IMR-90 (cell line): ENCODE data around the gene CWH43. TPM values are rescaled to one million over a fixed set of nuclear protein-coding genes. Genes with fewer than 3 reads are reported as not detected.
"Not testable (repeated sequence)": the region's sequence is repeated elsewhere in the genome, so short reads cannot be mapped to it uniquely, and the experiment has no call there.

Source experiments
- ATAC-seq: fragments of 200-7000 bp; cut with Tn5 transposase; 2 replicates; pipeline ENCODE4 v1.9.1; 2020; ENCODE audit warnings: low read depth, mild to moderate bottlenecking, moderate library complexity
- BruUV-seq: library from RNA; stranded (reverse); fragments of 400-500 nt; replicated peaks from 2 replicates; lab custom pipeline; 2021; lab: Mats Ljungman, UMichigan
- CTCF ChIA-PET: fragments of 300-600 bp; formaldehyde crosslinking; extraction: SDS; loops from one replicate; lab custom pipeline; 2021; ENCODE audit warnings: antibody characterized with exemption; lab: Yijun Ruan, JAX
- POLR2A ChIA-PET: fragments of 300-600 bp; sonication (Branson Sonifier 250); formaldehyde crosslinking; loops from one replicate; lab custom pipeline; 2022; ENCODE audit warnings: antibody characterized with exemption; ENCODE audit not compliant: unreplicated experiment; lab: Charles Lee
- DNase-seq: peaks from one replicate; pipeline ENCODE4 v3.0.0; 2013
- H2AFZ ChIP-seq: replicated peaks from 2 replicates; pipeline ENCODE3; 2013; ENCODE audit warnings: low read length, mild to moderate bottlenecking; ENCODE audit not compliant: poor library complexity
- H2AK5ac ChIP-seq: 2 replicates; pipeline ENCODE4 v1.6.1; 2013; ENCODE audit warnings: low read depth, low read length, inconsistent platforms
- H2AK9ac ChIP-seq: replicated peaks from 2 replicates; pipeline ENCODE3; 2013; ENCODE audit warnings: mild to moderate bottlenecking, low read depth, low read length, moderate library complexity; ENCODE audit not compliant: poor library complexity
- H2BK120ac ChIP-seq: 2 replicates; pipeline ENCODE4 v1.6.1; 2013; ENCODE audit warnings: low read depth, low read length, inconsistent platforms
- H2BK15ac ChIP-seq: 3 replicates; pipeline ENCODE4 v1.6.1; 2013; ENCODE audit warnings: low read depth, low read length, inconsistent platforms
- H2BK20ac ChIP-seq: 2 replicates; pipeline ENCODE4 v1.6.1; 2013; ENCODE audit warnings: low read depth, mild to moderate bottlenecking, inconsistent platforms, low read length, moderate library complexity
- H2BK5ac ChIP-seq: 2 replicates; pipeline ENCODE4 v1.6.1; 2013; ENCODE audit warnings: mild to moderate bottlenecking, low read depth, low read length, inconsistent platforms; ENCODE audit not compliant: poor library complexity, severe bottlenecking
- H3K14ac ChIP-seq: replicated peaks from 2 replicates; pipeline ENCODE4 v1.6.1; 2013; ENCODE audit warnings: low read depth, low read length, inconsistent platforms
- H3K18ac ChIP-seq: 2 replicates; pipeline ENCODE4 v1.6.1; 2013; ENCODE audit warnings: low read depth, low read length, control low read depth
- H3K23ac ChIP-seq: 2 replicates; pipeline ENCODE4 v1.6.1; 2013; ENCODE audit warnings: low read depth, low read length, inconsistent platforms
- H3K27ac ChIP-seq: 2 replicates; pipeline ENCODE4 v1.5.1; 2013; ENCODE audit warnings: mild to moderate bottlenecking, control low read depth, low read length; ENCODE audit not compliant: insufficient read depth
- H3K27me3 ChIP-seq: 2 replicates; pipeline ENCODE4 v1.6.1; 2013; ENCODE audit warnings: low read length; ENCODE audit not compliant: control insufficient read depth, insufficient read depth
- H3K36me3 ChIP-seq: 2 replicates; pipeline ENCODE4 v1.6.1; 2013; ENCODE audit warnings: low read length, mixed read lengths; ENCODE audit not compliant: control insufficient read depth, insufficient read depth
- H3K4ac ChIP-seq: 2 replicates; pipeline ENCODE4 v1.6.1; 2013; ENCODE audit warnings: low read depth, low read length, inconsistent platforms
- H3K4me1 ChIP-seq: 2 replicates; pipeline ENCODE4 v1.6.1; 2013; ENCODE audit warnings: low read length, mixed read lengths; ENCODE audit not compliant: control insufficient read depth, insufficient read depth
- H3K4me2 ChIP-seq: 2 replicates; pipeline ENCODE4 v1.6.1; 2013; ENCODE audit warnings: low read depth, mild to moderate bottlenecking, control low read depth, low read length, moderate library complexity
- H3K4me3 ChIP-seq: 2 replicates; pipeline ENCODE4 v1.5.1; 2013; ENCODE audit warnings: low read depth, mild to moderate bottlenecking, control low read depth, low read length, moderate library complexity; ENCODE audit not compliant: insufficient read depth
- H3K56ac ChIP-seq: 2 replicates; pipeline ENCODE4 v1.6.1; 2013; ENCODE audit warnings: low read length, inconsistent platforms; ENCODE audit not compliant: insufficient read depth; ENCODE audit errors: extremely low read depth
- H3K79me1 ChIP-seq, 2 experiments: 2 replicates each; pipeline ENCODE4 v1.6.1; 2013; ENCODE audit warnings: low read length in 2 of 2, inconsistent platforms in 1 of 2, low read depth in 1 of 2
- H3K9ac ChIP-seq: 2 replicates; pipeline ENCODE4 v1.6.1; 2013; ENCODE audit warnings: low read depth, low read length, control low read depth
- H3K9me1 ChIP-seq: 2 replicates; pipeline ENCODE4 v1.6.1; 2013; ENCODE audit warnings: low read length, inconsistent platforms; ENCODE audit not compliant: insufficient read depth
- H3K9me3 ChIP-seq: 2 replicates; pipeline ENCODE4 v1.6.1; 2013; ENCODE audit warnings: low read length; ENCODE audit not compliant: control insufficient read depth, insufficient read depth
- H4K20me1 ChIP-seq: 2 replicates; pipeline ENCODE4 v1.6.1; 2013; ENCODE audit warnings: low read length, inconsistent platforms; ENCODE audit not compliant: insufficient read depth
- H4K5ac ChIP-seq: 2 replicates; pipeline ENCODE4 v1.6.1; 2013; ENCODE audit warnings: mild to moderate bottlenecking, low read depth, low read length, control low read depth
- H4K8ac ChIP-seq, 2 experiments: 2 replicates each; pipeline ENCODE4 v1.6.1; 2013; ENCODE audit warnings: low read depth in 2 of 2, low read length in 2 of 2, control low read depth in 1 of 2, inconsistent platforms in 1 of 2
- H4K91ac ChIP-seq: 2 replicates; pipeline ENCODE4 v1.6.1; 2013; ENCODE audit warnings: low read depth, low read length, inconsistent platforms; ENCODE audit not compliant: insufficient read depth
- WGBS, 2 experiments: methylation state at CpG; one replicate each; pipeline versions ENCODE4 v1.1.5 to v1.1.7; 2013; ENCODE audit warnings: missing lambda C conversion rate in 2 of 2; ENCODE audit not compliant: insufficient read length in 1 of 2; ENCODE audit errors: extremely low coverage in 2 of 2; 5-methylcytosine and 5-hydroxymethylcytosine counted together
- dilution Hi-C: fragments of 300-500 bp; cut with HindIII; formaldehyde crosslinking; loops from one replicate; pipeline ENCODE4 v1.14.3; 2018; ENCODE audit warnings: low sequenced_read_pairs; ENCODE audit not compliant: unreplicated experiment
- in situ Hi-C: fragments of 300-500 bp; cut with MboI; formaldehyde crosslinking; loops from 3 replicates; pipeline ENCODE4 v1.14.3; 2019; ENCODE audit warnings: low sequenced_read_pairs, inconsistent platforms, mixed read lengths
- intact Hi-C: fragments of 100-400 bp; cut with micrococcal nuclease; formaldehyde crosslinking; loops from 2 replicates; pipeline ENCODE4 v1.10.0; 2022
- polyA plus RNA-seq, 3 experiments: library from polyadenylated mRNA; depleted of rRNA; stranded (reverse); fragments of >200 nt; gene quantifications; 2 replicates each; pipeline ENCODE4 v1.2.3, GENCODE V29; 2012; ENCODE audit warnings: low replicate concordance in 1 of 3
- total RNA-seq: library from RNA; depleted of rRNA; stranded (reverse); fragments of >200 nt; gene quantifications from 2 replicates; pipeline ENCODE4 v1.2.3, GENCODE V29; 2012

Gene CWH43
- total and polyA plus RNA-seq, 2 of the 4 experiments (the other 2 are of a cell fraction), result not detected

GRCh38 chr4:49091883-49092282 is 105.8 kb downstream of the CWH43 start:
- POLR2A ChIA-PET, H3K18ac ChIP-seq, H2BK15ac ChIP-seq, BruUV-seq, H3K36me3 ChIP-seq, H3K56ac ChIP-seq, H3K23ac ChIP-seq, H3K4me2 ChIP-seq, H3K79me1 ChIP-seq, in situ Hi-C loops, H2AK9ac ChIP-seq, H4K5ac ChIP-seq, H2BK120ac ChIP-seq, H2AK5ac ChIP-seq, H2AFZ ChIP-seq, H3K14ac ChIP-seq, H3K4ac ChIP-seq, intact Hi-C loops, H4K20me1 ChIP-seq, H3K9ac ChIP-seq, H3K9me1 ChIP-seq, H3K27ac ChIP-seq, DNase-seq, H3K4me3 ChIP-seq, H2BK20ac ChIP-seq, dilution Hi-C loops, H3K4me1 ChIP-seq, CTCF ChIA-PET, H3K27me3 ChIP-seq, H4K8ac ChIP-seq, H4K91ac ChIP-seq: not testable (repeated sequence)
- peaks cover 19% of the 10 kb centered on the region for H3K9me3 ChIP-seq
- WGBS, 2 experiments, result 46% methylated on average over 6 of the region's 7 CpGs; no CpG with 5 or more reads in 1 of the 2 experiments
- peak overlapping the region; percentile 83 for H2BK5ac ChIP-seq
- ATAC-seq, result 0 out of 2 replicates have a peak, but pooled peaks have one; percentile 28

- H3K14ac ChIP-seq, POLR2A ChIA-PET, H2BK120ac ChIP-seq, H3K4me2 ChIP-seq, in situ Hi-C loops, H3K9ac ChIP-seq, H3K23ac ChIP-seq, H2AK9ac ChIP-seq, H3K4ac ChIP-seq, H3K27me3 ChIP-seq, intact Hi-C loops, CTCF ChIA-PET, BruUV-seq, H4K8ac ChIP-seq, dilution Hi-C loops, H4K91ac ChIP-seq, H3K18ac ChIP-seq, H4K20me1 ChIP-seq, H2BK20ac ChIP-seq, H4K5ac ChIP-seq, H2BK15ac ChIP-seq, H3K4me1 ChIP-seq, H2AFZ ChIP-seq, H3K9me1 ChIP-seq, DNase-seq, H3K79me1 ChIP-seq, H3K36me3 ChIP-seq, H3K4me3 ChIP-seq, H3K56ac ChIP-seq, H3K27ac ChIP-seq, H2AK5ac ChIP-seq: not testable (repeated sequence)
- H3K9me3 ChIP-seq, result peaks cover 25% of the 10 kb centered on the region
- H2BK5ac ChIP-seq, result peak overlapping the region; percentile 83
- ATAC-seq, result peak; percentile 70
- WGBS, 2 experiments, result 45 to 97% methylated on average over 5 to 10 of the region's 11 CpGs
These were observed 106.6 kb downstream of the CWH43 start for GRCh38 chr4:49092608-49093135.
